ENCODE results near the gene CIITA.
A peak's percentile ranks its signal among the peaks of the same experiment; 100 is the strongest.
"Not testable (repeated sequence)": the region's sequence is repeated elsewhere in the genome, so short reads cannot be mapped to it uniquely, and the experiment has no call there.

Gene CIITA

DNA sequence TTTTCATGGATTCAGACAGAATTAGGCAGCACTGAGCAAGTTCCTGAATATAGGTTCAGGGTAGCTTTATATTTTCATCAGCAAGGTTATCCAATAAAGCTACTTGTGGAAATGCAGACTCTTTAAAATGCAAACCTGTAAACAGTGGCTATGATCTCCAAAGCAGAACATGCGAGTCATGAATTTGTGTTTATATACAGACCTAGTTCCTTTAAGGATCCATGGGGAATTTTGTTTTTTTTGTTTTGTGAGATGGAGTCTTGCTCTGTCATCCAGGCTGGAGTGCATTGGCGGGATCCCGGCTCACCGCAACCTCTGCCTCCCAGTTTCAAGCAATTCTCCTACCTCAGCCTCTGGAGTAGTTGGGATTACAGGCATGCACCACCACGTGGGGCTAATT, 82.2 kb downstream of the CIITA start:
- DNase-seq (ENCODE audit: low spot score) = no peak

DNA sequence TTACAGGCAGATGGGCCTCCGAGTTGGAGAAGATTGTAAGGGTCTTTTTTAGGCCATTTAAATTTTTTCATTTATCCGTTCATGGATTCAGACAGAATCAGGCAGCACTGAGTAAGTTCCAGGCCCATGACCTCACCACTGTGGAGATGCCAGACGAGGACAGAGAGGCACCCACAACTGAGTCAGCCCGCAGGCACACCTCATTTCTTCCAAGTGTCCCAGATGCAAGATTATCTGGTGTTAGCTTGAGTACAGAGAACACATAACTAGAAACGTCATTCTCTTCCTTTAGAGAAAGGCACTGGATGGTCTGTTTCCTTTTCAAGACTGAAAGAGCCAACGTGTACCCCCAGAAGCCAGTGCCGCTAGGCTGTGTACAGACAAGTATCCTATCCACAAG, 84.2 kb downstream of the CIITA start:
- DNase-seq (ENCODE audit: low spot score) = no peak

DNA sequence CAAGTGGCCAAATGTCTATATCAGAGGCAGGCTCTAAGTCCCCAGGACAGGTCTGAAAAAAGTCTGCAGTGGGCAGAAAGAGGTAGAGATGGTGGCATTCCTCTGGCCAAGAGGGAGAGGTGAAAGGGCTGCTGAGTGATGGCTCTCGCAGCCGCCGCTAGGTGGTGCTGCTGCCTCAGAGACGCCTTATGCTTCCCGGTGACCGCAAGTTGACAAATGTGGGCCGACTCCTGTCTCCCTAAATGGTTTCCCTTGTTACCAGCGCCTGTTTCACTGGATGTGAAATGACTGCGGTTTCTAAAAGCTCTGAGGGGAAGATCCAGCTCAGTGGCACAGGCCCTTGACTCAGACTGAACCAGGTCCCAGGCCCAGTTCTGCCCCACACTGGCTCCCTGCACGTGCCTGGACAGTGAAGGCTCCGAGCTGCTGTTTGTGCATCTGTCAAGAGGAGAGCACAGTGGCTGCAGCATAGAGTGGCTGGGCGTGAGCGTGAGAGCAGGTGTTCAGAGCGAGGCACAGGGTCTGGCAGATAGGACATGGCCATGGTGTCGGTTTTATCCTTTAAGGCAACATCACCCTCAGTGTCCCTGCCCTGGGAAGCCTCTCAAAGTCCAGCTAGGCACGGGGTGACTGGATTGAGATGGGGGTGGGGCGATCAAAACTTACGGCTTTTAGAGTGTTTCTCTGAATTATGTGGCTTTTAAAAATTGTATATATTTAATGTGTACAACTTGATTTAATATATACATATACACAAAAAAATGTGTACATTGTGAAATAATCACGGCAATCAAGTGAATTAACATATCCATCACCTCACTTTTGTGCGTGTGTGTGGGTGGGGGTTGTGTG, 87.3 kb downstream of the CIITA start:
- peak; percentile 63 for DNase-seq (ENCODE audit: low spot score)

DNA sequence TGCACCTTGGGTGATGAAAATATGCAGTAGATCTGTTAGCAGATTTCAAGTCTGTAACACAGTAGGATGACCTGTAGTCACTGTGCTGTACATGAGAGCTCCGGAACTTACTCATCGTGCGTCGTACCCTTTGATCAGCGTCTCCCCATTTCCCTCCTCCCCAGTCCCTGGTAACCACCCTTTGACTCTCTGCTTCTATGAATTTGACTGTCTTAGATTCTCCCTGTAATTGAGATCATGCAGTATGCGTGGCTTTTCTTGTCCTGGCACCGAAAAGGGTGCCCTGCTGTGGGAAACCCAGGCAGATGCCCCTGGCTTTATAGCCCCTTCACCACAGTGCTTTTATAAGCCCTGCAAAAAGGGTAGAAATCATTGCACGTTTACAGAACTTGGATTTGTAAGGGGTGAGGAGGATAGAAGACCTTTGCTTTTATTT, 87.9 kb downstream of the CIITA start:
- DNase-seq (ENCODE audit: low spot score) = no peak

DNA sequence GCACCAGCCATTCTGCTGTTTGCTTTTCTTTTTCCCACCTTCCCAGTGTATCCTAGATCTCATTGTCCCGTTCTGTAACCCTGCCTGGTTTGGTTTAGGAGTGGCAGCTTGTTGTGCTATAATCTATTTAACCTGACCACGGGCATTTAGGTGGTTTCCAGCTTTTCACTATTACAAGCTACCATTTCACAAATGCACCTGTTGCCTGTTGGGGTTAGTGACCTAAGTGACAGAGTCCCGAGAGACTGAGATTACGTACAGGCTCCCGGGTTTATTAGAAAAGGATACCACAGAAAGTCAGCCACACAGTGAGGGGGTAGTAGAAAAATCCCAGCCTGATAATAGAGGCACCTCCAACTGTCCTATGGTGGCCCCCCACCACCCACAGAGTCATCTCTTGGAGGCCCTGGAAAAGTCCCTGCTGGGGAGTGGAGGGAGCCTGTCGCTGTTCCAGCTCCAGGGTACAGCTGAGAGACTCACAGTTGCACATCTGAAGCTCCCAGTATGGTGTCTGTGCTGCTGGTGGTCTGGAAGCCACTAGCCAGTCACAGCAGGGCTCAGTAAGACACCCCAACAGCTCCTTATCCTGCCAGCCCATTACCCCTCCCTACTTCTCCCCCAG, 88.5 kb downstream of the CIITA start:
- no peak for DNase-seq (ENCODE audit: low spot score)

DNA sequence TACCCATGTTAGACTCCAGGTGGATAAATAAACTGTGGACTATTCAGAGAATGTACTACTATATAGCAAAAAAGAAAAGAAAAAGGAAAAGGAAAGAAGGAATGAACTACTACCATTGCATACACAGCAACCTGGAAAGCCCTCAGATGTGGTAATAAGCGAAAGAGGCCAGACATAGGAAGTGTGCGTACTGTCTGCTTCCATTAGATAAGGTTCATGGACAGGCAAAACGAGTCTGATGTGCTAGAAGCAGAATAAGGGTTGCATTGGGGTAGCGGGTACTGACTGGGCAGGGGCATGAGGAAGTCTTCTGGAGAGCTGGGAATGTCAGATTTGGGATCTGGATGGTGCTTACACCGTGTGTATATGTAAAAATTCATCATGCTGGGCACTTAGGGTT, 89.1 kb downstream of the CIITA start:
- no peak for DNase-seq (ENCODE audit: low spot score)

DNA sequence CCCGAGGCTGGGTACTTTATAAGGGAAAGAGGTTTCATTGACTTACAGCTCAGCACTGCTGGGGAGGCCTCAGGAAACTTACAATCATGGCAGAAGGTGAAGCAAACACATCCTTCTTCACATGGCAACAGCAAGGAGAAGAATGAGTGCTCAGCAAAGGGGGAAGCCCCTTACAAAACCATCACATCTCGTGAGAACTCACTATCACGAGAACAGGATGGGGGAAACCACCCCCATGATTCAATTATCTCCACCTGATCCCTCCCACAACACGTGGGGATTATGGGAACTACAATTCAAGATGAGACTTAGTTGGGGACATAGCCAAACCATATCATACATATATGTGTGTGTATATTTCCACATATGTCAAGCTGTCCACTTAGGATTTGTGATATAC, 89.6 kb downstream of the CIITA start:
- DNase-seq (ENCODE audit: low spot score) = not testable (repeated sequence)

DNA sequence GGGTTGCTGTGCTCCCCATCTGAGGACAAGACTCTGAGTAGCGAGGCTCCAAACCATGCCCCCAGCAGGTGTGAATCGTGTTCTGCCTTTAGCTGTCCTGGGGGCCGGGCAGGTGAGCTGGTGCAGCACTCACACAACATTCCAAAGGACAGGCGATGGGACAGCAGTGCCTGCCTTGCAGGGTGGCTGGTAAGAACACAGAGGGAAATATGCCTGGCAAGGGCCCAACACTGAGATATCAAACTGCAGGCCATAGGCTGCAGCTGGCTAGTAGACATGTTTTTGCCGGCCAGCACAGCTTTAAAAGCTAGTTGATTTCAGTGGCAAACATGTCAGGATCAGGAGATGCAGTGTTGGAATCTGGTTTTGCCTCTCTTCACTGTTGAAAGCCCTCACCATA, 91.0 kb downstream of the CIITA start:
- no peak for DNase-seq (ENCODE audit: low spot score)

DNA sequence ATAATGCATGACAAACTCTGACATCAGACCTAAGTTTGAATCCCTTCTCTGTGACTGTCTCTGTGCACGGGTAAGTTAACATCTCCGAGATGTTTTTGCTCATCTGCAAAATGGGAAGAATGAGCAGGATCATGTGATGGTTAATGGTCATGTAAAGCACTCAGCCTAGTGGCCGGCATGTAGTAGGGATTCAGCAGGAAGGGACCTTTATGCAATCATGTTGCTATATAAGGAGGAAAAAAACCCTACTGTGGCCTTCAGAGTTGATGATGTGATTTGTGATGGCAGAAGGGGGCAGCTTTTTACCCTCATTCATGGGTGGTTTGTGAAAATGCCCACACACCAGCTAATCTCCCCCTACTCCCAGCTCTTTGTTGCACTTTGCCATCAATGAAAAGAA, 91.5 kb downstream of the CIITA start:
- no peak for DNase-seq (ENCODE audit: low spot score)

DNA sequence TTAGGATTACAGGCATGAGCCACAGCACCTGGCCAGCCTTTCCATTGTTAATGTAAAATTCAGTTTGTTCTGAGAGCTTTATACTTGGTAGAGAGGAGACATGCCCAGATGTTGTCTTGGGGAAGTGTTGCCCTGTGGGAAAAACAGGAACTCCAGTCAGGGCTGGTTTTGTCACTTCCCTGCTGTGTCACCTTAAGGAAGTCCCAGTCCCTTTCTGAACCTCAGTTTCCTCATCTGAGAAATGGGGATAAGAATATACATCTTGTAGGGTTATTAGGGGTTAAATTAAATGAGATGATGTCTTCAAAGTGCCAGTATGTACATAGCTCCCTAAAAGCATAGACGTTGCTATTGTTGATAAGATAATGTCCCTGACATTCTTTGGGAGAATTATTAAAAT, 92.6 kb downstream of the CIITA start:
- DNase-seq (ENCODE audit: low spot score) = no peak

DNA sequence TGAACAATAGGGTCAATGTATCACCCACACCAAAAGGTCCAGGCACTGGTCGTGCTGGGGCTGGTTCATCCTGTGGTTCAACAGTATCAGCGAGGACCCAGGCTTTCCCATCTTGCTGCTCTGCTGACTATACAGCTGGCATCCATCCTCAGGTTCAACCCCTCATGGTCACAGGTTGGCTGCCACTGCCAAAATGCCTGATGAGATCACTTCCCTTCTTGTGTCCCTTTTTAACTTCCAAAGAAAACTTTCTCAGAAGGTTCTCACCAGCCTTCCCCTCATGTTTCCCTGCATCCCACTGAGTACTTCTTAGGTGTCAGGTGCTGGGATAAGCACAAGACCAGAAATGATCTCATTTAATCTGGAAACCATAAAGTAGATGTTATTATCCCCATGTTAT, 93.1 kb downstream of the CIITA start:
- no peak for DNase-seq (ENCODE audit: low spot score)

DNA sequence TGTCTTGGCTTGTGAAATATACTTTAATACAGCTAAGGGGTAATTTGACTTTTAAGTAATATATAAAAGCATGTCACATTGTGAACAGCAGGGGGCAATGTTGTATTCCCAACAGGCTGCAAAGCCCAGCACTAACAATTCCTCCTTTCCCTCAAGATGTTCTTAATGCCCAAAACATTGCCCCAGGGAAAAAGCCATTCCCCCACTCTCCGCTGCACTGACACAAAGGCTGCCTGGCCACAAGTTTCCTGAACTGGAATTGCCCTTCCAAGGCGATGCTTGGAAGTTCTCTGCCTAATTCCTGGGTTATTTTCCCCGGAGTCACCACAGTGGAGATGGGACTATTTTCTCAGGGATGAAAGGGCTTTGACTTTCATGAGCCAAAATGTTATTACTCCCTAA, 94.6 kb downstream of the CIITA start:
- peak; percentile 28 for DNase-seq (ENCODE audit: low spot score)

DNA sequence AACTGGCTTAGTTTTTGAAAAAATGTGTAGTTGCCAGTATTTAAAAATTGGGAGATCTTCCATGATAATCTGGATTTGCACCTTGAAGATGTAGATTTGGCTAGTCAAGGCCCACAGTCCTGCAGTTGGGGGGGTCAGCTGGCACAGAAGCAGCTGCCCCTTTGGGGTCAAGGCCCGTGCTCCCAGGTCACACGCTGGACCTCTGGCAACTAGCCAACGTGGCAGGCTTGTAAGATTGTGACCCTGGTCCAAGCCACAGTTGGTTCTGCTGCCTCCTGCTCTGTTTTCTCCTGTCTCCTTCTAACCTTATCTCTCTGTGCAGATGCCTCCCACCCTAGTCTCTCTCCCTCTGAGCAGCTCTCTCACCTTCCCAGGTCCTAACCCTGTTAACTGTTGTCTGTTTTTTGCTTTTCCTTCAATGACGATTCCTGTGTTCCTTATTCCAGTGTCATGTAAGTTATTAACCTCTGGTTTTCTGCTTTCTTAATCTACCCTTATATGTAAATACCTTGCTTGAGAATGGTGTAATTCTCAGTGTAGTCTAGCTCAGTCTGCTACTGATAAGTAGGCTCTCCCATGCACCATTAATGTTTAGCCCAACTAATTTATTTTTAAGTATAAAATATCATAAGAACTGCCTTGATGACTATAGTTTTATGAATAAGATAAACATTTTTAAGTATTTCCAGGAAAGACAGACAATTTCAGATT, 95.3 kb downstream of the CIITA start:
- no peak for DNase-seq (ENCODE audit: low spot score)

DNA sequence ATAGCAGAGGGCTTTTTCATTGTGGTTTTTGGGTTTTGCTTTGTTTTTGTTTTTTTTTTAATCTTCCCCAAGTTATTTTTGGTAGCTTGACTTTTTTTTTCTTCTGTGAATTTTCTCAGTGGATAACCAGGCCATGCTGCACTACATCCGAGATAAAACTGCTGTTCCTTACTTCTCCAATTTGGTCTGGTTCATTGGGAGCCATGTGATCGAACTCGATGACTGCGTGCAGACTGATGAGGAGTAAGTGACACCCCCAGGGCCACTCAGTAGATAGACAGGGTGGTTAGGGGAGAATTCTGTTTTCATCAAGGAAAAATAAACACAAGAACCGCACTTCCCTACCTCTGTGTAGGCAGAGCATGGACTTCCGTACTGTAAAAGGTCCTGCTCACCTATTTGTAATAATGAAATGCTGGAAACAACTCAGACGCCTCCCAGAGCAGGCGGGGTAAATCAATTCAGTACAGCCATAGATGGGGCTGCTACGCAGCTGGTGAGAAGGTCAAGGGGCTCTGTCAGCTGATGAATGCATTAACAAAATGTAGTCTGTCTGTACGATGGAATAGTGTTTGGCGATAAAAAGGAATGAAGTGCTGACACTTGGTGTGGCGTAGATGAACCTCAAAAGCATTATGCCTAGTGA, 95.9 kb downstream of the CIITA start:
- no peak for DNase-seq (ENCODE audit: low spot score)

DNA sequence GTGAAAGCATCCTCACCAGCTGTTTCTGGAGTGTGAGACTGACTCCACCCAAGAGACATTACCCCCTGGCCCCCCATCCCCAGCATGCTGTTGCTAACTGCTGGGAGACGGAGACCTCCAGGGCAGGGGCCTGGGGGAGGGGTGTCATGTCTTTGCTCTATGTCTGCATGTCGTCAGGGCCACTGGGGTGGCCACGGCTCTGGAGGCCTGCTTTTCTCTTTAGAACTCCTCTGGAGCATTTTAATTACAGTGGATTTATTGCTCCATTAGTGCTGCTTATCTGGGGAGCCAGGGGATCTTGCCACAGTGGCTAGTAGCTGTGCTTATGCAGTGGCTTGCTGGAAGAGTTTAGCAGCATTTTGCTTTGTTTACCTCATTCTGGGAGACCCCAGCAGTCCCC, 99.6 kb downstream of the CIITA start:
- DNase-seq (ENCODE audit: low spot score) = no peak

DNA sequence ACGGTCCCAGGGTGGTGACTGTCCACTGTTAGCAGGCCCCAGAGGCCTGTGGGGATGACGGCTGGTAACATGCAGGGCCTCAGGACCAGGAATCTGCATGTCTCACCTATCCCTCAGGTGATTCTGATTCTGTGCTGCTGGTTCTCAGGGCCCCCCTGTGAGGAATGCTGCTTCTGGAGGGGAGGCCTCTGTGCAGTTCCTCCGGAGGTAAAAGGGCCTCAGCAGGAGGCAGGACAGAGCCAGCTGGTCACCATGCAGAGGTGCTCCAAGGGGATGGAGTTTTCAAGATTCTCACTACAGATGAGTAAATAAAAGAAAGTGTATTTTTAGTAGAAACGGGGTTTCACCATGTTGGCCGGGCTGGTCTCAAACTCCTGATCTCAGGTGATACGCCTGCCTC, 101.1 kb downstream of the CIITA start:
- no peak for DNase-seq (ENCODE audit: low spot score)

DNA sequence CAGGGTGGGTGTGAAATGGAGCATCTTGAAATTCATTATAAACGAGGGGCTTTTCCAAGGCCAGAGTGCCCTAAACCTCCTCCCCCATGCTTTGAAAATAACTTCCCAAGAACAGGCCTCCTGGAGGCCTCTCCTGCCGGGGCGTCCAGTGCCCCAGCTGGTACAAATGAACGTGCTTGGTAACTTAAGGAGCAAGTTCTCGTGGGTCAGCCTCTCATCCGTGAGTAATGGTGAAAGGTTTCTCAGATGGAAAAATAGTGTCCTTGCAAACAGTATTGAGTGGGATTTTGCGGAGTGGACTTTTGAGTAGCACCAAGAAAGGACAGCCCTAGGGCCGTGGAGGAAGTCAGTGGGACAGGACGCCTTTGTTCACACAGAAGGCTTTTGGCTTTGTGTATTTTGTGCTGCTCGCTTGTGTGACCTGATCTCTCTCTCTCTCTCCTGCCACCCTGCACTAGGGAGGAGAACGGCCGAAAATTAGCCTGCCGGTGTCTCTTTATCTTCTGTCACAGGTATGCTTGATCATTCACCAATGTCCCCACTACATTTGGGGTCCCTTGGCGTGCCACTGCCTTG, 102.0 kb downstream of the CIITA start:
- DNase-seq (ENCODE audit: low spot score) = no peak

DNA sequence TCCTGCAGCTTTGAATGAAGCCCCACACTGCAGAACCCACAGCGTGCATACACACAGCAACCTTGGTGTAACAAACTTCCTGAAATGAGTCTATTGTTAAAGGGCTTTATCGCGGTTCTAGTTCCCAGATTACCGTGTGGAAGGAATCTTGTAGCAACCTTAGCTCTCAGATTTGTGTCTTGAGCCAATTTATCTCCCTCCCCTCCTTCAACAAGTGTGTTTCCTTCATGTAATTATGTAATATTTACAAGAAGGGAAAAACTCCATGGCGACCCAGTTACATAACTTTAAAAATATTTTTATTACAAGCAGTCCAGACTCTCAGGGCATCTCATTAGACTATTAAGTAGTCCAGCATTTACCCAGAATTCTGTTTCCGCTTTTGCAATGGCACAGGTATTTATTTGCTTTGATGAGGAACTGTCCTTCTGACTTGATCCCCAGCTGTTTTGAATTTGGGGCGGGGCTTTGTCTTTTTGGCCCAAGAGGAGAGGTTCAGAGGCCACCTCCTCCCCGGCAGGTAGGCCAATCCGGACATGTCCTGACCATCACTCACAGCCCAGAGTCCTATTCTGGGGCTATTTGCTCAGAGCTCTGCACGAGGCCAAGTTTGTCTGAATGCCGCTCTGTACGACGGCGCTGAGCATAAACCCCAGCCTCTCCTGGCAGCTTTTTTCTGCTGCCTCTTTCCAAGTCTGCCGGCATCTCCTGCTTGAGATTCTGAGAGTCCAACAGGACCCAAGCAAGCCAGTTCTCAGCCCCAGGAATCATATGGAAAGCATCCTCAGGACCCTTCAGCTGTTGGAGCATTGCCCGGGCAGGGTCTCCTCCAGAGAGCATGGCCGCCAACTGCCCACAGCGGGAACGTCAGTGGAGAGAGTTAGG, 103.0 kb downstream of the CIITA start:
- no peak for DNase-seq (ENCODE audit: low spot score)

DNA sequence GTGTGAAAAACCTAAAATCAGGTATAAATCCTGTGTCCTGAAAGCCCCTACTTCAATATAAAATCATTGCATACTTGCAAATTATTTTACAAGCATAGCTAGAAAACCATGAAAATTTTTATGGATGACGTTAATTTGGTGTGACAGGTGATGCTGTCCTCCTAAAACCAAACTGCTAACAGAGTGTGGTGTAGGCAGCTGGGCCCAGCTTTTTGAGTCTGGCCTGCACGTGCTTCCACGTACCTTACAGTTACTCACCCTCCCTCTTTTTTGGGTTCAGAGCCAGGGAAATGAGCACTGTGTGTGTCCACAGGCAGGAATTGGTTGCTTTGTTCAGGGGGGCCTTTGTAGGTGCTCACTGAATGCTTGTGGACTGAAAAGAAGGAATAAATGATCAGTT, 103.8 kb downstream of the CIITA start:
- no peak for DNase-seq (ENCODE audit: low spot score)

DNA sequence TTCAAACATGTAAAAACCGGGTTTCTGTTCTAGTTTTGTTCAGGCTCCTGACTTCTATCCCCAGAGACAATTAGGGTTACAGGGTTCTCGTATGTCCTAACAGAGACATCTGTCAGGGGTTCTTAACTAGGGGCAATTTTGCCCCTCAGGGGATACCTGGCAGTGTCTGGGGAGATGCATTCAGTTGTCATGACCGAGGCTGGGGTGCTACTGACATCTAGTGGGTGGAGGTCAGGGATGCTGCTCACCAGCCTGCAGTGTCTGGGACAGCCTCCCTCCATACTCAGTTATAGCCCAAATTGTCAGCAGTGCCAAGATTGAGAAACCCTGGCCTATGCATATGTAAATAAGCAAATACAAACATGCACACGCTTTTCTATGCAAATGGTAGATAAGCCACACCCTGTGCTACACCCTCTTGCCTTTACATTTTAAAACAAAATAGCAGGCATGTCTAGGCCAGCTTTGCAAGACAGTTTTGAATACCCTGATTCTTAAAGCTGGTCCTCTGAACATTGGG, 104.8 kb downstream of the CIITA start:
- DNase-seq (ENCODE audit: low spot score) = no peak

Data from HuH-7.5 (cell line).